Caco-2 (cell line): ENCODE results near the gene OR6C65. TPM values are rescaled to one million over a fixed set of nuclear protein-coding genes. Genes with fewer than 3 reads are reported as not detected.
"Not testable (repeated sequence)": the region's sequence is repeated elsewhere in the genome, so short reads cannot be mapped to it uniquely, and the experiment has no call there.

Source experiments
- BruUV-seq: library from RNA; stranded (reverse); fragments of 400-500 nt; replicated peaks from 2 replicates; lab custom pipeline; 2021; lab: Mats Ljungman, UMichigan
- CTCF ChIA-PET: fragments of 300-600 bp; sonication (Branson Sonifier 250); formaldehyde crosslinking; loops from one replicate; lab custom pipeline; 2022; ENCODE audit warnings: antibody characterized with exemption; lab: Charles Lee
- POLR2A ChIA-PET: fragments of 300-600 bp; sonication (Branson Sonifier 250); formaldehyde crosslinking; loops from one replicate; lab custom pipeline; 2022; ENCODE audit warnings: antibody characterized with exemption; lab: Charles Lee
- DNase-seq, 2 experiments: peaks; one replicate each; pipeline versions ENCODE4 v3.0.0 to v3.0.0-alpha.2; 2020 to 2022
- H3K27me3 ChIP-seq: replicated peaks from 2 replicates; pipeline ENCODE4 v1.6.0; 2011; ENCODE audit warnings: low read length; ENCODE audit not compliant: control insufficient read depth, insufficient read depth
- H3K36me3 ChIP-seq: 2 replicates; pipeline ENCODE4 v1.5.1; 2011; ENCODE audit warnings: low read length; ENCODE audit not compliant: control insufficient read depth, insufficient read depth
- H3K4me1 ChIP-seq: fragments of 250-450 bp; sonication (Bioruptor Pico); 2 replicates; pipeline ENCODE4 v1.5.1; 2020; ENCODE audit warnings: mild to moderate bottlenecking
- H3K4me3 ChIP-seq: 2 replicates; pipeline ENCODE4 v1.5.1; 2011; ENCODE audit warnings: low read depth, mild to moderate bottlenecking, control low read depth, low read length
- H3K9me3 ChIP-seq: fragments of 250-450 bp; sonication (Bioruptor Pico); 2 replicates; pipeline ENCODE4 v1.5.1; 2020; ENCODE audit warnings: mild to moderate bottlenecking, moderate library complexity
- H3K27ac Mint-ChIP-seq: one replicate; pipeline ENCODE4 v1.8.0; 2022; ENCODE audit warnings: mixed read lengths; ENCODE audit not compliant: unreplicated experiment
- H3K27me3 Mint-ChIP-seq: one replicate; pipeline ENCODE4 v1.8.0; 2022; ENCODE audit warnings: mixed read lengths; ENCODE audit not compliant: insufficient read depth, unreplicated experiment
- H3K36me3 Mint-ChIP-seq: one replicate; pipeline ENCODE4 v1.8.0; 2022; ENCODE audit warnings: mild to moderate bottlenecking, mixed read lengths; ENCODE audit not compliant: insufficient read depth, unreplicated experiment
- H3K4me1 Mint-ChIP-seq: one replicate; pipeline ENCODE4 v1.8.0; 2022; ENCODE audit warnings: low read depth, mixed read lengths; ENCODE audit not compliant: unreplicated experiment
- H3K4me3 Mint-ChIP-seq: one replicate; pipeline ENCODE4 v1.8.0; 2022; ENCODE audit warnings: mild to moderate bottlenecking, moderate library complexity, mixed read lengths; ENCODE audit not compliant: unreplicated experiment
- H3K9me3 Mint-ChIP-seq: one replicate; pipeline ENCODE4 v1.8.0; 2022; ENCODE audit warnings: mixed read lengths; ENCODE audit not compliant: unreplicated experiment
- CTCF ChIP-seq, 2 experiments: fragments of 200-600 bp in 1 of 2; IDR thresholded peaks; 1 replicate in 1 of 2; 2 replicates in 1 of 2; pipeline versions ENCODE4 v1.5.1 to v1.8.0; 2011 to 2022; ENCODE audit warnings: antibody characterized with exemption in 1 of 2, control low read depth in 1 of 2, inconsistent platforms in 1 of 2, low read depth in 1 of 2, low read length in 1 of 2, mild to moderate bottlenecking in 1 of 2, moderate library complexity in 1 of 2; ENCODE audit not compliant: insufficient read depth in 1 of 2, severe bottlenecking in 1 of 2, unreplicated experiment in 1 of 2
- intact Hi-C: fragments of 100-400 bp; cut with micrococcal nuclease; formaldehyde crosslinking; loops from one replicate; pipeline ENCODE4 v1.10.0; 2022; ENCODE audit not compliant: unreplicated experiment
- total RNA-seq: library from RNA; stranded (reverse); gene quantifications from 2 replicates; pipeline ENCODE4 v1.2.3, GENCODE V29; 2022

The OR6C65 gene
- total RNA-seq, 1 experiment from 2014 or later, result not detected

- H3K4me1 Mint-ChIP-seq, BruUV-seq, H3K27ac Mint-ChIP-seq, H3K36me3 ChIP-seq, H3K4me3 ChIP-seq, H3K9me3 ChIP-seq, POLR2A ChIA-PET, H3K9me3 Mint-ChIP-seq, CTCF ChIA-PET, H3K4me1 ChIP-seq, H3K36me3 Mint-ChIP-seq, H3K27me3 ChIP-seq, H3K27me3 Mint-ChIP-seq, H3K4me3 Mint-ChIP-seq, intact Hi-C loops, DNase-seq: not testable (repeated sequence)
Observed at GRCh38 chr12:55413498-55414388, 13.4 kb downstream of the OR6C65 start.

- H3K9me3 ChIP-seq, H3K4me1 Mint-ChIP-seq, intact Hi-C loops, H3K27ac Mint-ChIP-seq, H3K36me3 Mint-ChIP-seq, BruUV-seq, H3K9me3 Mint-ChIP-seq, H3K27me3 ChIP-seq, H3K27me3 Mint-ChIP-seq, H3K4me3 Mint-ChIP-seq, DNase-seq, POLR2A ChIA-PET, H3K4me1 ChIP-seq, H3K4me3 ChIP-seq, CTCF ChIA-PET, H3K36me3 ChIP-seq: not testable (repeated sequence)
Observed at GRCh38 chr12:55414396-55414823, 14.1 kb downstream of the OR6C65 start.

GRCh38 chr12:55414889-55415288, 14.6 kb downstream of the OR6C65 start:
- H3K4me1 Mint-ChIP-seq, POLR2A ChIA-PET, DNase-seq, H3K27me3 Mint-ChIP-seq, H3K36me3 ChIP-seq, H3K27ac Mint-ChIP-seq, H3K4me3 Mint-ChIP-seq, H3K4me3 ChIP-seq, H3K9me3 Mint-ChIP-seq, intact Hi-C loops, CTCF ChIA-PET, H3K4me1 ChIP-seq, H3K27me3 ChIP-seq, H3K36me3 Mint-ChIP-seq, BruUV-seq, H3K9me3 ChIP-seq: not testable (repeated sequence)

- no peak overlapping the region for H3K27ac Mint-ChIP-seq
- no peak overlapping the region for H3K4me3 Mint-ChIP-seq
- H3K9me3 ChIP-seq, result peaks cover 3% of the 10 kb centered on the region; the same call in 1 of the 2 replicates
- ChIA-PET CTCF (no interaction called here), POLR2A (no interaction called here)
- H3K9me3 Mint-ChIP-seq, result no peaks in the 10 kb centered on the region
- H3K27me3 Mint-ChIP-seq, result no peaks in the 10 kb centered on the region
- H3K36me3 ChIP-seq, result no peaks in the 10 kb centered on the region
- no peaks in the 10 kb centered on the region for H3K36me3 Mint-ChIP-seq
- TF ChIP-seq CTCF (IDR thresholded peaks at IDR 0.05; ENCODE audit: insufficient read depth in 1 of 2, low read depth in 1 of 2, low read length in 1 of 2, severe bottlenecking in 1 of 2, unreplicated experiment in 1 of 2), result no peak
- intact Hi-C loops, result no loop called here
- no peaks in the 10 kb centered on the region for H3K27me3 ChIP-seq
- DNase-seq, result no peak
- no peak overlapping the region for H3K4me3 ChIP-seq
- no peaks in the 10 kb centered on the region for H3K4me1 ChIP-seq
- H3K4me1 Mint-ChIP-seq, result no peaks in the 10 kb centered on the region
- BruUV-seq, result no TSS peak
Observed at GRCh38 chr12:55416961-55417360, 16.6 kb downstream of the OR6C65 start.
